T-helper 2 cell (primary cell): ENCODE measurements around the gene UQCR11.
A peak's percentile ranks its signal among the peaks of the same experiment; 100 is the strongest.

Source experiments
- DNase-seq, 5 experiments: peaks; one replicate each; pipeline versions ENCODE4 v3.0.0 to v3.0.0-alpha.2; 2012 to 2022

UQCR11 gene

DNA sequence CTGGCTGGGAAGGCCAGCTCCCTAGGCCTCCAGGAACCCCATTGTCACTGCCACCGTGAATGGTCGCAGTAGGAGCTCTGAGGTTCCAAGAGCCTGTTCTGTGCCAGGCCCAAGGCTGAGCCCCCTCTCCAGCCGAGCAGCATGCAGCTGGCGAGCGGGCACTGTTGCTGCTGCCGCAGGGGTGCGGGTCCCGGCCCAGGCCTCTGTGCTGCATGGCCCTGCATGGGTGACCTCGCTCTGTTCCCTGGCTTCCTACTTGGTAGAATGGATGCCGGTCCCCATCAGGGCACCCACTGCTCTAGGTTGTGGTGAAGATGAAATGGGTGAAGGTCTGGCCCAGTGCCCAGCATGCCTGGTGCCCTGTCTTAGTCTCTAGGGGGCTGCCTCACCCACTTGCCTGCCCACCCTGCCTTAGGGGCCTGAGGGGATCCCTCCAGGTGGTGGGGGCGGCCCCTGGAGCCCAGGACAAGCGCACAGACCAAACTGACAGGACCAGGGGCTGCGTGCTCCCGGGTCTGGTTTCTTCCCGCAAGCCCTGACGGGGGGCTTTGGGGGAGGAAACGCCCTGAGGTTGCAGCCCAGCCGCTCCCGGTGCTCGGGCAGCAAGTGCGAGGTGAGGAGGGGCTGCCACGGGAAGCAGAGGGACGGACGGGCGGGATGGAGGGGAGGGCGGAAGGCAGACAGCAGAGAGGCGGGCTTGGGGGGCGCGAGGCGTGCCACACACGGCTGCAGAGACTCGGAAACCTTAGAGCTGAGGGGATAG, 8.7 kb upstream of the UQCR11 start:
- DNase-seq = no peak

DNA sequence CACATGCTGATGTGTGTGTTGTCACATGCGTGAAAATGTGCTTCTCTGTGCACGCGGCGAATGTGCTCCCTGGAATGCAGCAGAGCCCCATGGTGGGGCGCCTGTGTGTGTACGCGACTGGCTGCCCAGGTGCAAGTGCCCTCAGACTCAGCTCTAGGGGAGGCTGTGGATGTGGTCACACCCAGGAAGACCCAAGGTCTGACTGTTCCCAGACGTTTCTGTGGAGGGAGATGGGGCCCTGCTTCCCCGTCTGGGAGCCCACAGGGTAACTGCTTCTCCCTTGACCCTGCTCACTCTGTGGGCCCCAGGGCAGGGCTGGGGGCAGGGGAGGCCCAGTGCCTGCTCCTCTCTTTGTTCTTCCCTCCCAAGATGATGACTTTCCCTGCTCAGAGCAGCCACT, 7.9 kb upstream of the UQCR11 start:
- no peak for DNase-seq

DNA sequence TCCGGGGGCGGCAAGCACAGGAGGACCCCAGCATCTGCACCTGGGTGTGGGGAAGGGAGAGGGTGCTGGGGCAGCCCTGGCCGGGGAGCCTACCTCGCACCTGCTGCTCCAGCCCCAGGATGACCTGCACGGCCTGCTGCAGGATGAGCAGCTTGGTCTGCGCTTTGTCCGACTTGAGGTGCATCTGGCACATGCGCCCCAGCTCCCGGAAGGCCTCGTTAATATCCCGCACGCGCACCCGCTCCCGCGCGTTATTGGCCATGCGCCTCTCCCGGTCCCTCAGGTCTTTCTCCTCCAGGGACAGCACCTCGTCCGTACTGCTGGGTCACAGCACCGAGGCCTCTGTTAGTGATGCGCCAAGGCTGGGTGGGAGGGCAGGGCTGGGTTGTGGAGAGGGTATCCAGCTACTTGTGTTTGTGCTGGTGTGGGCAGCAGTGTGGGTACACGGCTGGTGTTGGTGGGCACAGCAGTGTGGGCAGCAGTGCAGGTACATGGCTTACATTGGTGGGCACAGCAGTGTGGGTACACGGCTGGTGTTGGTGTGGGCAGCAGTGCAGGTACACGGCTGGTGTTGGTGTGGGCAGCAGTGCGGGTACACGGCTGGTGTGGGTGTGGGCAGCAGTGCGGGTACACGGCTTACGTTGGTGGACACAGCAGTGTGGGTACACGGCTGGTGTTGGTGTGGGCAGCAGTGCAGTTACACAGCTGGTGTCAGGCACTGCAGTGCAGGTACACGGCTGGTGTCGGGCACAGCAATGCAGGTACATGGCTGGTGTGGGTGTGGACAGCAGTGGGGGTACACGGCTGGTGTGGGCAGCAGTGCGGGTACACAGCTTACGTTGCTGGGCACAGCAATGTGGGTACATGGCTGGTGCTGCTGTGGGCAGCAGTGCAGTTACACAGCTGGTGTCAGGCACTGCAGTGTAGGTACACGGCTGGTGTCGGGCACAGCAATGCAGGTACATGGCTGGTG, 7.1 kb upstream of the UQCR11 start:
- DNase-seq = no peak

DNA sequence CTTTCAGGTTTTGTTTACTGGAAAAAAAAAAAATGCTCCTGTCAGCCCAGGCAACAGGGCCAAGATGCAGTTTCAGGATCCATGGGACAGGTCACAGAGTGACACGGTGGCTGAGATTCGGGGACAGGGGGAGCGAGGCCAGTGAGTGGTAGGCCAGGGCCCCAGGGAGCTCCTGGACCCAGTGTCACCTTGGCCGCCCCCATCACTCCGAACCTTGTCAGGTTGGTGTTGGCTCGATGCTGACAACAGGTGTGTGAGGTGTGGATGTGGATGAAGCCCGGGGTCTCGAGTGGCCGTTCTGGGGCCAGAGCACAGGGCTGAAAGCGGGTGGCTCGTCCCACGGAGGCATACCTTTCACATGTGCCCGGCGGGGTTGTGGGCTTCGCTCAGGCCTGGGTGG, 6.1 kb upstream of the UQCR11 start:
- DNase-seq = no peak

DNA sequence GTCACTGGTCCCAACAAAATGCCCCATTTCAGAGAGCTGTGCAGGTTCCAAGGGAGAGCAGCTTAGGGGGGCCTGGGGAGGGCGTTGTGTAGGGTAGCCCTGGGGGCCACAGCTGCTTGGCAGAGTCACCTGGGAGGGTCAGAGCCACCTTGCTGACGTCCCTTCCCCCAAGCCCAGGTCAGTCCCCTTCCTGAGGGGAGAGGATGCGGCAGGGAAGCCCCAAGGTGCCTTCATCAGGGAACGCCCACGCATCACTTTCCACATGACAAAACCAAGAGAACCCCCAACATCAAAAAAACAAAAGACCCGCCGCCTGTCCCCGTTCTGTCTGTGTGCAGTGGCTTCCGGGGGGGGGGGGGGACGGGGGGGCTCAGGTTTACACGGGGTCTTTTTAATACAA, 5.3 kb upstream of the UQCR11 start:
- peak in 1 of 5 experiments; percentile 19 for DNase-seq

DNA sequence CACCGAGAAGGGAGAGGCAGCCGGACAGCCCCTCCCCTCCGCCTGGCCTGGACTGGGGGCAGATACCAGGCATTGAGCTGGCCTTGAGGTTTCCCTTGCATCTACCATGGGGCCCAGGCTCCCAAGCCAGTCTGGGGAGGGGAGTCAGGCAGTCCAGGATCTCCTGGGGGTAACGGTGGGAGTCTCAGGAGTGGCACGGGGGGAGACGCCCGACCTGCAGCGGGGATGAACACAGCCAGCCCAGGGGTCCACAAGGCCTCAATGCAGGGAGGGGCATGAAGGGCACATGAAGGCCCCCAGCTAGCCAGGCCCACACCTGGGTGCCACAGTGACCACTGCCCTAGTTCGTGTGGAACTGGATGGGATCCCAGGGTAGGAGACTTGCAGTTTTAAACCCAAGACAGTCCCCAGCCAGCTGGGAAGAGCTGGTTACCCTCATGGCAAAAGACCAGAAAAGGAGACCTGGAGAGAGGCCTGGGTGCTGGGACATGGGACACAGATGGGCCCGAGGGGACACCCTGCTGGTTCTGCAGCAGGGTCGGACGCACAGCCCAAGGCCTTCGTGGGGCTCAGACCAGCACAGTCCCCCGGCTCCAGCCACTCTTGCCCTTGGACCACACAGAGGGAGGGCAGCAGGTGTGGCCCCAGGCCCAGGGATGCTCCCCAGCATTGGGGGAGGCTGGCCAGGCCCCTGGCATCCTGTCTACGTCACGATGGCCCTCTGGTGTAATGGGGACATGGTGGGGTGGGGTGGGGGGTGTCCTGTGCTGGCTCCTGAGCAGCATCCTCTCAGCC, 4.6 kb upstream of the UQCR11 start:
- no peak for DNase-seq

DNA sequence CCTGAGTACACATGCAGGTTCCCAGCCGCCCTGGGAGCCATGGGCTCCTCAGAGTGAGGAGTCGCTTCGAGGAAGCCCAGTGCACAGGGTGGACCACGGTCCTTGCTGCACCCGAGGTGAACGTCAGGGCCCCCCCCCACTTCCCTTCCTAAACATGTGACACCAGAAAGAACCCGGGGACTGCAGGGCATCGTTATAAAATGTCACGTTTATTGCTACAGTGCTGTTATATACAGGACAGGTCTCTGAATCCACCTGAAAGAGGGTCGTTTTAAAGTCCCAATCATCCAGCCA, 3.8 kb upstream of the UQCR11 start:
- DNase-seq = peak in 2 of 5 experiments; percentile 17 to 45

DNA sequence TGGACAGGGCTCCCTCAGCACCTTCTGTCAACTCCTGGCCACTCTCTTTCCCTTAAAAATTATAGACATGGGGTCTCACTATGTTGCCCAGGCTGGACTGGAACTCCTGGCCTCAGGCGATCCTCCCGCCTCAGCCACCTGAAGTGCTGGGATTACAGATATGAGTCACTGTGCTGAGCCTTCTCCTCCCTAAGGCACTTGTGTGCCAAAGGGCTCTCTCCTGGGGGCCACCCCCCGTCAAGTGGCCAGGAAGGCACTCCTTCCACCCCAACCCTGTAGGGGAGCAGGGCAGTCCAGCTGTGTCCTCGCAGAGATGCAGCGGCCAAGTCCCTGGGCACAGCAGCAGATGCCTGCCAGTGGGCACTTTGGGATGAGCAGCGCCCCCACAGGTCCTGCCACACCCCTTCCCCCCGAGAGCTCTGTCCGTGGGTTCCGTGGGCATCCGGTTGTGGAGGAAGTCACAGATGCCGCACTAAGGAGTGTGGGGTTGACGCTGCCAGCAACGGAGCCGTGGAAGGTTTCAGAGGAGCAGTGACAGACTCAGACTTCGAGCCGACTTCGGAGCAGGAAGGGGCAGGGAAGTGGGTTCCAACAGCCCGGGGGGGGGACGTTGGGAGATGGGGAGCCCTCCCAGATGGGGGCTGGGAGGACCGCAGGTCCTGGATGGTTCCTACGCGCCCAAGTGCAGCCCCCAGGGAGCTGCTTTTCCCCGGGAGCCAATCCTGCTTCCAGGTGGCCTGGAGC, 3.3 kb upstream of the UQCR11 start:
- peak in 2 of 5 experiments; percentile 38 to 49 for DNase-seq

DNA sequence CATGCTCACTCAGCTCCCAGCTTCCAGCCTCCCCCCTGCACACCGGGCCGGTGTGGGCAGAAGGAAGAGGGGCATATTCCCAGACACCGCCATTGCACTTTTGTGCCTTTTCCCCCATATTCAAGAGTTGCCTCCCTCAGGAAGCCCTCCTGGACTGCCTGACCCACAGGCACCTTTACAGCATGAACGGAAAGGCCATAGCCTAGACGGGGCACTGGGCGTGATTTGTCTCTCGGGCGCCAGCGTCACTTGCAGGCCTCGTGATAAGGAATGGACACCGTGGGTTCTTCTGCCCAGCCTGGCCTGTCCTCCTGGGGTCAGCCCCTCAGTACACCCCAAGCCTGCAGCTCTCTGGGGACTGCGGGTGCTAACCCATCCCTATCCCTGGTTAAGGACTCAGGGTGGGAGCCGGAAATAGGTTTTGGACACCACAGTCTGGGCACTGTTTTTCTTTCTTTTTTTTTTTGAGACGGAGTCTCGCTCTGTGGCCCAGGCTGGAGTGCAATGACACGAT, 933 bp upstream of the UQCR11 start:
- DNase-seq = no peak

DNA sequence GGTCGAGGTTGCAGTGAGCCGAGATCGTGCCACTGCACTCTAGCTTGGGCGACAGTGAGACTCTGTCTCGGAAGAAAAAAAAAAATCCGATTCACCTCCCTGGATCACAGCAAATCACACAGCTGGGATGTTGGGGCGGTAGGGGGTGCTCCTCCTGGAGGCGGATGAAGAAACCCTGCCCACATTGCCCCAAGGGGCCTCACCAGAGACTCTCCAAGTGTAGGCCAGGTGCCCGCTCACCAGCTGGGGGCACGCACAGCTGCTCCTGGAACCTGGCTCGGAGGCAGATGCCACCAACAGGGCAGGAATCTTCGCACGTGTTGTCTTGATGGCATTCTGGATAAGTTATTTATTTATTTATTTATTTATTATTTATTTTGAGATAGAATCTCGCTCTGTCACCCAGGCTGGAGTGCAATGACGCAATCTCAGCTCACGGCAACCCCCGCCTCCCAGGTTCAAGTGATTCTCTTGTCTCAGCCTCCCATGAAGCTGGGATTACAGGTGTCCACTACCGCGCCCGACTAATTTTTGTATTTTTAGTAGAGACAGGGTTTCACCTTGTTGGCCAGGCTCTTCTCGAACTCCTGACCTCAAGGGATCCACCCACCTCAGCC, 3.1 kb downstream of the UQCR11 start:
- DNase-seq = no peak

DNA sequence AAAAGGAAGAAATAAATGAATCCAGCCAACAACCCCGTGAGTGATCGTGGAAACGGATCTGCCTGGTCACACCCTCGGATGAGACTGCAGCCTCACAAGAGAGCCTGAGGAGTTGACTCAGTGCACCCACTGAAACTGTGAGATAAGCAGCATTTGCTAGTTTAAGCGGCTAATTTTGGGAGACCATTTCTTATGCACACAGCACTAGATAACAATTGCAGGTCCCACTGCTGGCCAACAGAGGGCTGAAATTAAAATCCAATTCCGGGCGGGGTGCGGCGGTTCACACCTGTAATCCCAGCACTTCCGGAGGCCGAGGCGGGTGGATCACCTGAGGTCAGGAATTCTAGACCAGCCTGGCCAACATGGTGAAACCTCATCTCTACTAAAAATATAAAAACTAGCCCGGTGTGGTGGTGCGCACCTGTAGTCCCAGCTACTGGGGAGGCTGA, 3.6 kb downstream of the UQCR11 start:
- DNase-seq = no peak

DNA sequence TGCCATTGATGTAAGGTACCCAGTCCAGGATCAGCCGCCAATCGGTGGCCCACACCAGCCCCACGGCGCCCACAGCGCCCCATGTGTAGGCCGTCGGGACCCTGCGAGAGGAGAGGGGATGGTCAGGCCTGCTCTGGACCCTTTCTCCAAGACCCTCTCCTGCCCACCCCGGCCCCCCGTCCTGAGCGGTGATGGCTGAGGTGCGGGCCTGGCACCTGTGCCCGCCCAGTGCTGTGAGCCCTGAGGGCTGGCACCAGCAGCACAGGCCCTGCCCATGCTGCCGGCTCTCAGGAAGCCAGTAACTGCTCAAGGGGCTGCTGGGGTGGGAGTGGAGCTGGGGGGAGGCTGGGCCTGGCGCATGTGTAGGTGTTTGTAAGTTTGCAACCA, 5.8 kb downstream of the UQCR11 start:
- DNase-seq = no peak

DNA sequence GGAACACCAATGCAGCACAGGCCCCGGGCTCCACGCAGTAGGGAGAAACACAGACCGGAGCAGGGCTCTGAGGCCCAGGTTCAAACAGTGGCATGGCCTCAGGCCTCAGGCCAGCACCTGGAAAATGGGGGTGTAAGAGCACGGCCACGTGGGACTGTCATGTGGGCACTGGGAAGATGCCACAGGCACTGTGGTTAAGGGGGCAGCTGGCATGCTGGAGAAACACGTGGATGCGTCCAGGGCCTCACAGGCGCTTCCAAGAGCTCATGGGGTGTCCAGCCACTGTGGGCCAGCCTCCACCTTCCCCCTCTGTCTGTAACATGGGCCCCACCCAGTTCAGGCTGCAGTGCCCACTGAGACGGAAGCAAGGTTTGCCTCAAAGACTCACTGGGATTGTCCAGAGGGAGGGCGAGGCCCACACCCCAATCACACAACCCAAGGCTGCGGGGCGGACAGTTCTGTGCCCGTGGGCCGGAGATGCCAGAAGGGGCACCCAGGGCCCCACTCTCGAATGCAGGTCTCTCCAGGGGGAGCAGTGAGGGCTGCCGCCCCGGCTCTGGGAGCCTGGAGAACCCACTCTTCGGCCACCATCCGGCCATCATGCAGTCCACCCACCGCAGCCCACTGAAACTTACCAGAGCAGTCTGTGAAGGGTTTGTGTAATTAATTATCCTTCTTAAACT, 6.3 kb downstream of the UQCR11 start:
- DNase-seq = no peak

DNA sequence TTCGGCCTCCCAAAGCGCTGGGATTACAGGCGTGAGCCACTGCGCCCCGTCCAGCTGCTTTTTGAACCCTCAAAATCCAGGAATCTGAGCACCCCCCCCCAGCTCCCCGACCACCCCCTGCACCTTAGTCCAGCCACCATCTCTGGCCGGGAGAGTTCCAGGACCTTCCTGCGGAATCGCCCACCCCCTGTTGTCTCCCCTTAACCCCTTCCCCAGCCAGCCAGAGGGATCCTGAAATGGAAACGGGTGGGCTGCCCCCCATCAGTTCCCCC, 11.8 kb downstream of the UQCR11 start:
- DNase-seq = no peak

DNA sequence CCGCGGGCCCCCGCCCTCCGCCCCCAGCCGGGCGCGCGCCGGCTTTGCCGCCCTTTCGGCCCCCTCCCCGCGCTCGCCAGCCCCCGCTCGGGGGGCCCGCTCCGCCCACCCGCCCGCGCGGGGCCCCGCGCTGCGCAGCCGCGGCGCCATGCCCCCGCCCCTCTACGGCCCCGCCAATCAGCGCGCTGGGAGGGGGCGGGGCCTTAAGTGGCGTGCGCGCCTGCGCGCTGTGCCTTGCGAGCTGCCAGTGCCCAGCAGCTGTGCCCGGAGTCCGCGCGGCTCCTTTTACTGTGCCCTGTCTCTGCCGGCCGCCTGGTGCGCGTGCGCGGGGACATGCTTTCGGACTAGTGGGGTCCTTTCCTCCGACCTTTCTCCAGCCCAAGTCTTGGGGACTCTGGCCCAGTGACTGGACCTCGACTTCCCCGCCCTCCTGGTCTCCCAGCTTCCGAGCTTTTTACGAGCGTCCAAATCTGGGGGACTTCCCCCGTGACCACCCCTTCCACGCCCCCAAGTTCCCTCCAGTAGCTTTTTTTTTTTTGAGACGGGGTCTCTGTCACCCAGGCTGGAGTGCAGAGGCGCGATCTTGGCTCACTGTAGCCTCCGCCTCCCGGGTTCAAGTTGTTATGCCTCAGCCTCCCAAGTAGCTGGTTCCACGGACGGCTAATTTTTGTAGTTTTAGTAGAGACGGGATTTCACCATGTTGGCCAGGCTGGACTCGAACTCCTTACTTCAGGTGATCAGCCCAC, 12.3 kb downstream of the UQCR11 start, which contains the start of gene MBD3:
Gene MBD3, minus strand, starts transcription at position 111 of the 746 bp plus-strand sequence. CDS start 234 bp downstream, outside the sequence.
- peak; percentile 76 to 91 (median 80) for DNase-seq

DNA sequence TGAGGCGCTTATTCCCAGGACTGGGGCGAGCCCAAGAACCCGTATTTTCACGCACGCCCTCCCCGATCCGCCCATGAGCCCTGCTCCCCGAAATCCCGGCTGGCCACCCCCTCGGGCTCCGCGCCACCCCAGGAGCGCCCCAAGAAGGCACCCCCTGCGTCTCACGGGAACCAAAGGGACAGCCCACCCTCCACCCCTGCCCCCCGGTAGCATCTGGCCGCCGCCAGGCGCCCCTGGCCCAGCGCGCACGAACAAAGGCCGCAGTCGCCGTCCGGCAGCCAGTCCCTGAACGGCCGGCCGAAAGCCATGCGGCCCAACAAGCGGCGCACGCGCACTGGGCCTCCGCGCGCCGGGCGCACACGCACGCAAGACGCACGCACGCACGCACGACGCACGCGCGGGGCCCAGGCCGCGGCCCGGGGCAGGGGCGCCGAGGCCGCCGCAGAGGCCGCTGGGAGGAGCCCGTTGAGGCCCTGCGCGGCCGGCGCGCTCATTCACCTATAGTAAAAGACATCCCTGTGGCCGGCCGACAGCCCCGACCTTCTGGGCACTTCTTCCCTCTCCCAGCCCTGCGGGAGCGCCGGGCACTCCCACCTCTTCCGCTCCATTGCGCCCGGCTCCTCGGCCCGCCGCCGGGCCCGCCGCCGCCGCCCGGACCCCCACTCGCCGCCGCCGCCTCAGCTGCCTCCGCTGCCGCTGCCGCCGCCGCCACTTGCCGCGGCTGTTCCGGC, 13.1 kb downstream of the UQCR11 start:
- peak; percentile 69 to 94 (median 78) for DNase-seq

DNA sequence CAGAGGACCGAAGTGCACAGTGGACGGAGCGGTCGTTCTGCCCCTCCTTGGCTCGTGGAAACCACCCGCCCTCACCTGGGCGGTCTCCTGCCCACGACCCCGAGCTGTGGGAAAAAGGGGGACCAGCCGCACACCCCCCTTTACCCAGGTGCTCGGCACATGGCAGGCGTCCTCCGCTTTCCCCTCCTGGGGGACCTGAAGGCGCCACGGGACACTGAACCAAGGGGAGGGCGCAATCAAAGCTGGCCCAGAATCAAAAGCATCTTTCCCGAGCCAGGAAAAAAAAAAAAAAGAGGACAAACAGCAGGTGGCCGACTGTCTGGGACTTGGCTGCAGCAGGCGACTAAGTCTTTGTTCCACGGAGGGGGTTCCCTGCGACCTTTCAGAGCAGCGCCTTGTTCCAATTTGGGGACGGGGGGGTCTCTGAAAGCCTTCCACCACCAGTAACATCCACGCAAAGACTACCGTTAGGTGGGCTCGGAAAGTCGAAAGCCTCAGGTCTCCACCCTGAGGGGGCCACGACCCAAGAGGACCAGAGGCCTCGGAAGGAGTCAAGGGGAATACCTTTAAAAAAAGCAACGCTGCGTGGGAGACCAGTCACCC, 13.7 kb downstream of the UQCR11 start:
- DNase-seq = no peak

DNA sequence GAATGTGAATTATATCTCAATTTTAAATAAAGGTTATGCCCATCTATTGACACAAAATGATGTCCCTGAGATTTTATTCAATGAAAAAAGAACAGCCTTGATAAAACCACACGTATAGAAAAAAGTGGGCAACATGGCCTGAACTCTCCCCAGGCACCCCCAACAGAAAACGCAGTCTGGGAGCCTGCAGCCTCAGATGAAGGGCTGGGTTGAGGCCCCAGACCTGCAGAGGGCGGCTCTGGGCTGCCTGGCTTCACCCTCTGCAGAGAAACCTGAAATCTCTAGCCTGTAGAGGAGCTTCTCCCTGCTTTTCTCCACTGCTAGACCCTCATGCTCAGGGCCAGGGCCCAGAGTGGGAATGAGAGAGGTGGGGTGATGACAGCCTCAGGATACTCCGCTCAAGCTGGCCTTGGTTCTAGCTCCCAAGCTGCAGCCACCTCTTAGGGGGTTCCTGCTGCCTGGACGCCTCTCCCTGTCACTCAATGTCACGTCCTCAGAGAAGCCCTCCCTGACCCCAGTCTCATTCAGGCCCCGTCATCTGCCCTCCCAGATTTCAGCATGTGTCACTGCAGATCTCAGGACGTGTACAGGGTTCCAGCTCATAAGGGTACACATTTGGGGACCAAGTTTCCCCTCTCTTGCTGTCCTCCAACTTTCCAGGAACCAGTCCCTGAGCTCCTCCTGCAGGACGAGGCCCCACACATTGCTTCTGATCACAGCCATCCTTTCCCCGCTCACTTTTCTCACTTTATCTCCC, 14.4 kb downstream of the UQCR11 start:
- peak in 1 of 5 experiments; percentile 51 for DNase-seq
